Heart left ventricle (tissue), 16 donors: ENCODE measurements around the gene GPLD1. TPM values are rescaled to one million over a fixed set of nuclear protein-coding genes. Genes with fewer than 3 reads are reported as not detected.

ENCODE experiments used
- ATAC-seq, 4 donors: fragments of 200-7000 bp; cut with Tn5 transposase; one replicate each; pipeline ENCODE4 v1.9.1; 2020 to 2022; ENCODE audit warnings: moderate library complexity in 4 of 4, mild to moderate bottlenecking in 3 of 4, moderate number of reproducible peaks in 1 of 4
- DNase-seq, 5 donors: peaks; one replicate each; pipeline ENCODE4 v3.0.0-alpha.2; 2020
- H3K27ac ChIP-seq, 12 donors: fragments of 200-600 bp; sonication (generic) in 4 of 12; one replicate each; pipeline versions ENCODE4 v1.5.0 to v1.8.0; 2016 to 2022; ENCODE audit warnings: mild to moderate bottlenecking in 2 of 12
- H3K27me3 ChIP-seq, 9 donors: fragments of 200-600 bp; sonication (generic) in 2 of 9; one replicate each; pipeline versions ENCODE4 v1.5.1 to v1.8.0; 2016 to 2022; ENCODE audit warnings: mild to moderate bottlenecking in 3 of 9
- H3K36me3 ChIP-seq, 9 donors: fragments of 200-600 bp; sonication (generic) in 2 of 9; one replicate each; pipeline versions ENCODE4 v1.5.0 to v1.8.0; 2018 to 2022; ENCODE audit warnings: mild to moderate bottlenecking in 2 of 9
- H3K4me1 ChIP-seq, 12 donors: fragments of 200-600 bp; sonication (generic) in 4 of 12; one replicate each; pipeline versions ENCODE4 v1.5.0 to v1.8.0; 2016 to 2022; ENCODE audit warnings: mild to moderate bottlenecking in 3 of 12
- H3K4me3 ChIP-seq, 12 donors: fragments of 200-600 bp; sonication (generic) in 4 of 12; one replicate each; pipeline versions ENCODE4 v1.5.0 to v1.8.0; 2017 to 2022; ENCODE audit warnings: mild to moderate bottlenecking in 9 of 12, moderate library complexity in 4 of 12
- H3K9me3 ChIP-seq, 12 donors: fragments of 200-600 bp; sonication (generic) in 4 of 12; one replicate each; pipeline versions ENCODE4 v1.5.0 to v1.8.0; 2016 to 2022; ENCODE audit warnings: mild to moderate bottlenecking in 1 of 12
- CTCF ChIP-seq, 12 donors: fragments of 200-600 bp; sonication (generic) in 4 of 12; IDR thresholded peaks; one replicate each; pipeline versions ENCODE4 v1.5.0 to v1.8.0; 2018 to 2022; ENCODE audit warnings: antibody characterized with exemption in 12 of 12, mild to moderate bottlenecking in 5 of 12
- POLR2A ChIP-seq, 2 donors: fragments of 450-650 bp; IDR thresholded peaks; one replicate each; pipeline ENCODE4 v1.6.1; 2017; ENCODE audit warnings: antibody characterized with exemption in 2 of 2, mild to moderate bottlenecking in 2 of 2, moderate library complexity in 2 of 2
- WGBS, 4 donors: extraction: QIAGEN DNeasy Blood & Tissue Kit in 2 of 4; methylation state at CpG; one replicate each; pipeline versions ENCODE4 v1.1.5 to v1.1.7; 2013 to 2018; 5-methylcytosine and 5-hydroxymethylcytosine counted together
- intact Hi-C, 10 donors: fragments of 100-400 bp; cut with DNase I; formaldehyde crosslinking; loops; one replicate each; pipeline versions ENCODE4 v1.11.1 to v1.14.2; 2022
- polyA plus RNA-seq, 2 donors: library from polyadenylated mRNA; stranded (reverse); fragments of 200-250 nt; gene quantifications; one replicate each; pipeline ENCODE4 v1.2.3, GENCODE V29; 2013
- total RNA-seq, 9 donors: library from RNA; depleted of rRNA in 2 of 9; stranded (reverse); fragments of >200 nt in 2 of 9; fragmentation: NEBNext Ultra II Directional in 3 of 9; extraction: Animal tissue kit (Norgen Biotek cat#: 25700) in 3 of 9; gene quantifications; one replicate each; pipeline versions ENCODE4 v1.1.0 to v1.2.4, GENCODE V29; 2016 to 2023
- donor health status: ischemic (EF 13 %, LVEDD 7.1; RV severe dilation, severe dysfunction).
- donor health status: healthy with polysubstance abuse.
- donor health status: DM: no; HTN: yes; CAD: no.
- donor health status: DM: no; HTN: no; CAD: no.
- donor health status: ischemic (EF 25% LVEDD 6.9; RV normal size, moderate dysfunction).
- donor health status: ischemic (EF 25% LVEDD 5.7; RV mildly dilated, moderate dysfunction).
- donor health status: healthy.
- donor health status: DM: yes; HTN: yes; CAD: no.
- donor health status: ischemic (EF 35%, LVEDD 5.7; RV mildly dilated, moderate dysfunction).
- donor health status: nonischemic (EF 11% LVEDD 7.7; RV severe dilation, severe dysfunction).
- donor health status: DM: yes; HTN: yes; CAD: no.
- donor health status: PGD.
- donor health status: ischemic (EF 29% LVEDD 5.4; RV normal size, mild dysfunction).
- donor health status: nonischemic (EF 23%, LVEDD 6.1; RV moderate dilation, normal function).

Gene GPLD1
- total and polyA plus RNA-seq, 11 donors, result 0.18 to 0.99 (median 0.81) TPM

GRCh38 chr6:24428615-24429014 lies 60.8 kb downstream of the GPLD1 start:
- Histone ChIP-seq H3K27ac (no peak overlapping the region), H3K9me3 (no peaks in the 10 kb centered on the region), H3K4me3 (no peak overlapping the region), H3K27me3 (no peaks in the 10 kb centered on the region), H3K36me3 (peaks cover 0 to 54% (median 34%) of the 10 kb centered on the region in 9 donors), H3K4me1 (no peaks in the 10 kb centered on the region)
- DNase-seq, result no peak
- no peak for ATAC-seq
- intact Hi-C loops, result loop anchor here in 4 of 10 donors (10.0 kb wide), 3 partner anchors 96 to 276 kb away; no protein-coding TSS in a partner anchor
- WGBS, 4 donors, result 88 to 96% (median 90%) methylated on average over 2 of the region's 2 CpGs
- TF ChIP-seq POLR2A (IDR thresholded peaks at IDR 0.05) (no peak), CTCF (IDR thresholded peaks at IDR 0.05) (no peak)

DNA sequence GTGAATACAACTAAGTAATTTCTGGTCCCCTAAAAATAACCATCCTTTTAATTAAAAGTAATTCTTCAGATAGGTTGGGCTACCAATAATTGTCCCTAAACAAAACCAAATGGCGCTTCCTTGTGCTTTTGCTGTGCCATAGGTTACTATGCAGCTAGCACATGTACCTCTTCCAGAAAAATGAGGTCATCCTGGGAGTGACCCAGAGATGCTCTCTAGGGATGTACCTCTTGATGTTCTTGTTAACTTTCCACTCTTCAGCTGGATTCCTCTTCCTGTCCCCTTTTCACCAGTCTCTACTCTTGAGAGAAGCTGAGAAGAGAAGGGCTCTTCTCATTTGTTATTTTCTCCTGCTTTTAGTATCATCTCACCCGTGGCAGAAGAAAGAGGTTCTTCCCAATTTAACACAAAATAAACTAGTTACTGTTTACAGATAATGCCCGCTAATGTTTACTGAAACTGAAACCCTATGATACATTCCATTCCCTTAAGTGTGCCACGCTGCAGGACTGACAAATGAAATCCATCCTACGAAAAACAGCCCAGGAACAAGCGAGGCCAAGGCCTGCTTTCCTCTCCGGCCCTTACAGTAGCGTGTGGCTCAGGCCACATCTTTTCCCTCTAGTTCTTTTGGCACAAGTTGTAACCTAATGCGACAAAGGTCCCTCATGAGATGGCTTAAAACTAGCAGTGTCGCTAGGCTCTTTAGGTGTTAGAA lies 62.5 kb downstream of the GPLD1 start:
- TF ChIP-seq CTCF (IDR thresholded peaks at IDR 0.05), result no peak
- no peak for TF ChIP-seq POLR2A (IDR thresholded peaks at IDR 0.05)
- WGBS, 4 donors, result 88 to 93% (median 91%) methylated on average over 10 of the region's 10 CpGs
- no peak overlapping the region for H3K4me3 ChIP-seq
- no peaks in the 10 kb centered on the region for H3K27me3 ChIP-seq
- intact Hi-C loops, result loop anchor here in 4 of 10 donors (10.0 kb wide), 3 partner anchors 98 to 278 kb away; no protein-coding TSS in a partner anchor
- DNase-seq (no peak), ATAC-seq (peak in 1 of 4 donors; percentile 49)
- no peaks in the 10 kb centered on the region for H3K4me1 ChIP-seq
- H3K27ac ChIP-seq, result no peak overlapping the region
- peaks cover 0 to 69% (median 51%) of the 10 kb centered on the region in 9 donors for H3K36me3 ChIP-seq
- H3K9me3 ChIP-seq, result no peaks in the 10 kb centered on the region

DNA sequence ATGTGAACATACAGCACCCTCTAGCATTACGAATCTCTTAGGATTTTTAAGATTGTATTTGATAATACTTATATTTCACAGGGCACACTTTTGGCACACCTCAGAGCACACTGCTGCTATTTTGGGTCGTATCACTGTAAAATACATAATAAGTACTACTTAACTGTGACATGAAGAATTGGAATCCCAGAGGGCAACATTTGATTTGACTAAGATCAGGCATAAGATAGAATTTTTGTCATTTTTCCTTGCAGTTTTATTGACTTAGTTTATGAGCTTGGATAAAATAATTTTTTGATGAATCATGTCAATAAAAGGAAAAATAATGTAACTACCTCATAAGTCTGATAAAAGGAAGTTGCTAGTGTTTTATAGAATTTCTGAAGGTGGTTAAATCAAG lies 64.3 kb downstream of the GPLD1 start:
- H3K36me3 ChIP-seq, result peaks cover 0 to 87% (median 69%) of the 10 kb centered on the region in 9 donors
- DNase-seq, result no peak
- no peaks in the 10 kb centered on the region for H3K9me3 ChIP-seq
- no peaks in the 10 kb centered on the region for H3K4me1 ChIP-seq
- WGBS, 4 donors, result 57 to 76% (median 72%) methylated on average over 2 of the region's 2 CpGs
- no peak for ATAC-seq
- no peaks in the 10 kb centered on the region for H3K27me3 ChIP-seq
- H3K27ac ChIP-seq, result no peak overlapping the region
- no peak overlapping the region for H3K4me3 ChIP-seq
- intact Hi-C loops, result loop anchor here in 4 of 10 donors (10.0 kb wide), 3 partner anchors 100 to 280 kb away; no protein-coding TSS in a partner anchor
- TF ChIP-seq POLR2A (IDR thresholded peaks at IDR 0.05) (no peak), CTCF (IDR thresholded peaks at IDR 0.05) (no peak)

DNA sequence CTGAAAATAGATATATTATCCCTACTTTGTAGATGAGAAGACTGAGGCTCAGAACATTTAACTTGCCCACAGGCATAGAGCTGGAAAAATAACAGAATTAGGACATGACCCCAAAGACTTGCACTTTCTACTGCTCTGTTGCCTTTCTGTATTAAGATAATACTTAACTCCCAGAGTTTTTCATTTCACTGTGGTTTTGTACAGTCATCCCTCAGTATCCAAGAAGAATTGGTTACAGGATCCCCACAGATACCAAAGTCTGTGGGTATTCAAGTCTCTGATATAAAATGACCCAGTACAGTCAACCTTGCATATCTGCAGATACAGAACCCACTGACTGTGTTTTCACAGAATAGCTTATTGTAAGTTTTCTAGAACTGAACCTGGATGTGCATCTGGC lies 69.9 kb downstream of the GPLD1 start:
- ATAC-seq, result no peak
- Histone ChIP-seq H3K4me1 (no peaks in the 10 kb centered on the region), H3K27ac (no peak overlapping the region), H3K36me3 (peaks cover 0 to 100% (median 99%) of the 10 kb centered on the region in 9 donors), H3K9me3 (no peaks in the 10 kb centered on the region), H3K27me3 (no peaks in the 10 kb centered on the region), H3K4me3 (no peak overlapping the region)
- DNase-seq, result no peak
- no peak for TF ChIP-seq POLR2A (IDR thresholded peaks at IDR 0.05)
- no peak for TF ChIP-seq CTCF (IDR thresholded peaks at IDR 0.05)
- intact Hi-C loops, result no loop called here
